Suppressor macrophage (primary cell): ENCODE measurements around the gene FNBP1.
"Not testable (repeated sequence)": the region's sequence is repeated elsewhere in the genome, so short reads cannot be mapped to it uniquely, and the experiment has no call there.

Experiments used
- DNase-seq, 4 experiments: peaks; one replicate each; pipeline ENCODE4 v3.0.0-alpha.2; 2020 to 2022

Gene FNBP1

DNA sequence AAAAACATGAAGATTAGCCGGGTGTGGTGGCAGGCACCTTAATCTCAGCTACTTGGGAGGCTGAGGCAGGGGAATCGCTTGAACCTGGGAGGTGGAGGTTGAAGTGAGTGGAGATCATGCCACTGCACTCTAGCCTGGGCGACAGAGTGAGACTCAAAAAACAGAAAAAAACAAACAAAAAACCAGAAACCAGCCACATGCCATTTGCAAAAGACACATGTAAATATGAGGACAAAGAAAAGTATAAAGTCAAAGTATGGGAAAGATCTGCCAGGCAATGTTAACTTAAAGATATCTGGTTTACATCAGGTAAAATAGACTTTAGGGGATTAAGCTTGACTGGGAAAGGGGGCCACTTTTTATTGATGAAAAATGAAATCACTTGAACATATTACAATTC lies 90.7 kb downstream of the FNBP1 start:
- no peak for DNase-seq

- DNase-seq: no peak
These were observed 93.2 kb downstream of the FNBP1 start for GRCh38 chr9:129949821-129950220.

DNA sequence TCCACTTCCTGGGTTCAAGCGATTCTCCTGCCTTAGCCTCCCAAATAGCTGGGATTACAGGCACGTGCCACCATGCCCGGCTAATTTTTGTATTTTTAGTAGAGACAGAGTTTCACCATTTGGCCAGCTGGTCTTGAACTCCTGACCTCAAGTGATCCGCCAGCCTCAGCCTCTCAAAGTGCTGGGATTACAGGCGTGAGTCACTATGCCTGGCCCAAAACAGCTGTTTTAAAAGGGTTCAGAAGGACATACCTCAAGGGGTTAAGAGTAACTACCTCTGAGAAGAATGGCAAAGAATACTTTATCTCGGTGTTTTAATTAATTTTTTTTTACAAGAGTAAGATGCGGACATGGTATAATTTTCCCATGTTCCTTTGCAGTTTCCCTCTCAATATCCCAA lies 94.4 kb downstream of the FNBP1 start:
- not testable (repeated sequence) for DNase-seq

DNA sequence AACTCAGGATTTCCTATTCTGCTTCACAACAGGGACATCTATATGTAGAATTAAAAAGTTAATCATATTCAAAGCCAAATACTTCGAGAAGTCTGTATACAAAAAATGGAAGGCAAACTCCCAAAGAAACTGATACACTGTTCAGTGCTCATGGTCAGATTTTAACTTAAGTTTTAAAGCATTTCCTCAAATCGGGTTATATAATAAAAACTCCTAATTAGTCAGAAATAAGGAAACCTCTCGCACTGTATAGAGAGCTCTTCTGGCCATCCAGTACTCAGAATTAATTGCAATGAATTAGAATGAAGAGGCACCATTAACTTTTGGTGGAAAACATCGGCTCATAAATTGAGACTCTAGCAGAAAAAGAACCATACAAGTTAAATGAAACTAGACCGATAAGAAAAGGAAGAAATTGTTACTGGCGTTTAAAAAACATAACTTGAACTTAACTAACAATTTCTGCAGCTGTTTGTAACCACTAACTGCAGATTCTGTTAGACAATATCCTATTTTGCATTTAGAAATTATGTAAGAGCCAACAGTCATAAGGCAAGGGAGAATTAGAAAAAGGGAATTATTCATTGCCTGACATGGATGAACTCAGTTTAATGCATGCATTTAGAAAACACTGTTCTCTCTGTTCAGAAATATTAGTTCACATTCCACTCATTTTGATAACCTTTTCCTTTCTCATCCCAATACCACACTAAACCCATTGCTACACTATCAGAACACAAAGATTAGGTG lies 96.6 kb downstream of the FNBP1 start:
- peak in 3 of 4 experiments; percentile 31 to 85 (median 76) for DNase-seq

GRCh38 chr9:129945314-129945713 lies 97.7 kb downstream of the FNBP1 start:
- DNase-seq: peak in 2 of 4 experiments; percentile 78 to 84

- peak; percentile 75 to 91 (median 84) for DNase-seq
These were observed 98.4 kb downstream of the FNBP1 start for GRCh38 chr9:129944506-129945116.

GRCh38 chr9:129939431-129939830 lies 103.6 kb downstream of the FNBP1 start:
- no peak for DNase-seq

GRCh38 chr9:129938291-129938979 lies 104.6 kb downstream of the FNBP1 start:
- DNase-seq: peak in 1 of 4 experiments; percentile 40

GRCh38 chr9:129937879-129938278 lies 105.1 kb downstream of the FNBP1 start:
- not testable (repeated sequence) for DNase-seq

DNA sequence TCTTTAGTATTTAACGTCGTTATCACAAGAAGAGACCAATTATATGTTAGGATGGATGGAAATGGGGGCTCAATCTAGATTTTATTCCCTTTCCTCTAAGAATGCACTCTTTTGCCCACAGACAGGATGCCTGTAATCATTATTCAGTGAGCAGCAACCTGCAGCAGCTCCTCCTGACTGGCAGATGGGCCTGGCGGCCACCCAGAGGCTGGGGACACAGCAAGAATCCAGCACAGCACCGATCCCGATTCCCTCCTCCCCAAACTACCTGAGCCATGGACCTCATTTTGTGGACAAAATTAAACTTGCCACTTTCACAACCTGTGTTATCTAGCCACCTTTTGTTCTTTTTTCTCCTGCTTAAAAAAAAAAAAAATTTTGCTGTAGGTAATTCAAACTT lies 106.8 kb downstream of the FNBP1 start:
- DNase-seq: no peak

DNA sequence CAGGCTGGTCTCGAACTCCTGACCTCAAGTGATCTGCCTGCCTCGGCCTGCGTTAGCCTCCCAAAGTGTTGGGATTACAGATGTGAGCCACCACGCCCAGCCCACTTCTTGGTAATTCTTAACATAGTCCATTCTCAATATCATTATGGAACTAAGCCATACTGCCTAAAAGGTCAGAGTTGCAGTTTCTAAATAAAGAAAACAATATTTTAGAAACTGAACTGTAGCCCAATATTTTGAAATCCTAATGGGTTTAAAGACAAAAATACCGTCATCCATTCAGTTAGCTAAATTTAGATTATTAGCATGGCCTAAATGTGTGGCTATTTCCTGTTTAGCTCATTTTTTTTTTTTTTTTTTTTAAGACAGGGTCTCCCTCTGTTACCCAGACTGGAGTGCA lies 108.2 kb downstream of the FNBP1 start:
- peak; percentile 32 to 74 (median 50) for DNase-seq

GRCh38 chr9:129934041-129934591 lies 108.9 kb downstream of the FNBP1 start:
- DNase-seq: no peak

GRCh38 chr9:129933185-129934040 lies 109.6 kb downstream of the FNBP1 start:
- no peak for DNase-seq

GRCh38 chr9:129932303-129933151 lies 110.5 kb downstream of the FNBP1 start:
- peak; percentile 37 to 67 (median 59) for DNase-seq

GRCh38 chr9:129930743-129931142 lies 112.2 kb downstream of the FNBP1 start:
- no peak for DNase-seq

DNA sequence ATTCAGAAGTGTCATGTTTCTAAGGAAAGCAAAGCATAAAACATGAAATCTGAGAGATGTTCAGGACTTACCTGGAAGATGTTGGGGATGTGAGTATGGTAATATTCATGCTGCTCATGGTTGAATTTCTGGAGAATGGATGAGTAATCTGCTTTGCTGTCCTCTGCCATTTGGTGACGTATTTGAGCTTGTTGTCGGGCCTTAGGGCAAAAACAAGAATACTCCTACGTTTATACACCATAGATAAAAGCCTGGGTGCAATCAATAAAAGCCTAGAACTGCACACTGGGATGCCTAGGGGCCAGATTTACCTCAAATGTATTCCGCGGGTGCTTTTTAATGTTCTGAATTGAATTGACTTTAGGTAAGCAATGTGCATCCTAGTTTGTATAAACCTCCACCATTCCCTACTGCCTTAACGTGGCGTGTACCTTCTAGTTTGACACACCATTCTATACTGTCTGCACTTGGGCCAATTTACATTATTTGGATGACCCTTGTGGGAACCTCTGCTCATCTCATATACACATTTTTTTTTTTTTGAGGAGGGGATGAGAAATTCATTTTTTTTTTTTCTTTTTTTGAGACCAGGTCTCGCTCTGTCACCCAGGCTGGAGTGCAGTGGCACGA lies 113.4 kb downstream of the FNBP1 start:
- DNase-seq: no peak

- peak in 1 of 4 experiments; percentile 29 for DNase-seq
These were observed 119.4 kb downstream of the FNBP1 start for GRCh38 chr9:129923589-129923988.

- no peak for DNase-seq
These were observed 121.1 kb downstream of the FNBP1 start for GRCh38 chr9:129921905-129922304.

- peak; percentile 50 to 90 (median 71) for DNase-seq
These were observed 123.1 kb downstream of the FNBP1 start for GRCh38 chr9:129919841-129920240.

GRCh38 chr9:129919277-129919676 lies 123.7 kb downstream of the FNBP1 start:
- DNase-seq: peak in 1 of 4 experiments; percentile 34
